Vagina (tissue), 2 donors: Measurements from ENCODE around the gene SPG21. TPM values are rescaled to one million over a fixed set of nuclear protein-coding genes. Genes with fewer than 3 reads are reported as not detected.
"Not testable (repeated sequence)": the region's sequence is repeated elsewhere in the genome, so short reads cannot be mapped to it uniquely, and the experiment has no call there.

Experiments
- DNase-seq, 2 donors: peaks; one replicate each; pipeline ENCODE4 v3.0.0-alpha.2; 2017; ENCODE audit errors: extremely low spot score in 2 of 2
- H3K27ac ChIP-seq: fragments of 200-600 bp; sonication (generic); one replicate; pipeline ENCODE4 v1.5.1; 2019
- H3K27me3 ChIP-seq: fragments of 200-600 bp; sonication (generic); one replicate; pipeline ENCODE4 v1.5.1; 2019
- H3K36me3 ChIP-seq, 2 donors: fragments of 200-600 bp; sonication (generic); one replicate each; pipeline ENCODE4 v1.5.1; 2017 to 2019
- H3K4me1 ChIP-seq: fragments of 200-600 bp; sonication (generic); one replicate; pipeline ENCODE4 v1.5.1; 2019
- H3K4me3 ChIP-seq, 2 donors: fragments of 200-600 bp; sonication (generic); 1 replicate in 1 of 2; 2 replicates in 1 of 2; pipeline ENCODE4 v1.5.1; 2016 to 2019
- H3K9me3 ChIP-seq: fragments of 200-600 bp; sonication (generic); one replicate; pipeline ENCODE4 v1.5.1; 2019
- POLR2A ChIP-seq, 2 donors: fragments of 450-650 bp; IDR thresholded peaks; one replicate each; pipeline ENCODE4 v1.6.1; 2017; ENCODE audit warnings: antibody characterized with exemption in 2 of 2, mild to moderate bottlenecking in 2 of 2, moderate library complexity in 2 of 2
- POLR2AphosphoS5 ChIP-seq, 2 donors: sonication (generic); formaldehyde crosslinking; IDR thresholded peaks; one replicate each; pipeline ENCODE4 v1.9.0; 2017; ENCODE audit warnings: antibody characterized with exemption in 2 of 2, mild to moderate bottlenecking in 2 of 2, low read depth in 1 of 2; ENCODE audit not compliant: insufficient read depth in 1 of 2
- intact Hi-C: fragments of 100-400 bp; cut with DNase I; formaldehyde crosslinking; loops from one replicate; pipeline ENCODE4 v1.15.1; 2023
- total RNA-seq: library from RNA; depleted of rRNA; stranded (reverse); fragments of >200 nt; gene quantifications from one replicate; pipeline ENCODE4 v1.2.3, GENCODE V29; 2016
- TF ChIP-seq, protein P1 (sequence below), 3 experiments: fragments of 450-650 bp in 2 of 3; fragments of 200-600 bp in 1 of 3; sonication (generic) in 1 of 3; IDR thresholded peaks; one replicate each; pipeline ENCODE4 v1.5.1; 2017 to 2019; ENCODE audit warnings: antibody characterized with exemption in 3 of 3, mild to moderate bottlenecking in 2 of 3, moderate library complexity in 2 of 3

The SPG21 gene
- total RNA-seq, 1 donor from 2014 or later: 62.6 TPM

DNA sequence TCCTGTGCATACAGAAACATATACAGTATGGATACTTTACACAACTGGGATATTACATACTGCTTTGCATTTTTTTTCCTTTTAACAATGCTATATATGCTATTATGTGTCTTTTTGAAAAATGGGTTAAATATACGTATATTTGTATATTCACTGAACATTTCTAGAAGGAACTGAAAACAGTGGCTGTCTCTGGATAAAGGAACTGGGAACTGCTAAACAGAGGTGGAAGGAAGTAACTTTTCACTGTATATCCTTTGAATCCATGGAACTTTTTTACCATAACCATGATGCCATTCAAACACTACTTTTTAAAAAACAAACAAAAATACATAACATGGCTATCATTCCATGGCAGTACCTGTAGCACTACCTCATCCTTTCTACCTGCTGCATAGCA, 37.9 kb upstream of the SPG21 start:
- intact Hi-C loops: no loop called here
- Histone ChIP-seq H3K4me3 (no peak overlapping the region), H3K4me1 (peaks cover 13% of the 10 kb centered on the region), H3K9me3 (no peaks in the 10 kb centered on the region), H3K36me3 (peaks cover 0 to 21% of the 10 kb centered on the region in 2 donors), H3K27ac (no peak overlapping the region), H3K27me3 (no peaks in the 10 kb centered on the region)
- DNase-seq: no peak
- TF ChIP-seq, protein P1, sequence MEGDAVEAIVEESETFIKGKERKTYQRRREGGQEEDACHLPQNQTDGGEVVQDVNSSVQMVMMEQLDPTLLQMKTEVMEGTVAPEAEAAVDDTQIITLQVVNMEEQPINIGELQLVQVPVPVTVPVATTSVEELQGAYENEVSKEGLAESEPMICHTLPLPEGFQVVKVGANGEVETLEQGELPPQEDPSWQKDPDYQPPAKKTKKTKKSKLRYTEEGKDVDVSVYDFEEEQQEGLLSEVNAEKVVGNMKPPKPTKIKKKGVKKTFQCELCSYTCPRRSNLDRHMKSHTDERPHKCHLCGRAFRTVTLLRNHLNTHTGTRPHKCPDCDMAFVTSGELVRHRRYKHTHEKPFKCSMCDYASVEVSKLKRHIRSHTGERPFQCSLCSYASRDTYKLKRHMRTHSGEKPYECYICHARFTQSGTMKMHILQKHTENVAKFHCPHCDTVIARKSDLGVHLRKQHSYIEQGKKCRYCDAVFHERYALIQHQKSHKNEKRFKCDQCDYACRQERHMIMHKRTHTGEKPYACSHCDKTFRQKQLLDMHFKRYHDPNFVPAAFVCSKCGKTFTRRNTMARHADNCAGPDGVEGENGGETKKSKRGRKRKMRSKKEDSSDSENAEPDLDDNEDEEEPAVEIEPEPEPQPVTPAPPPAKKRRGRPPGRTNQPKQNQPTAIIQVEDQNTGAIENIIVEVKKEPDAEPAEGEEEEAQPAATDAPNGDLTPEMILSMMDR (IDR thresholded peaks at IDR 0.05): no peak
- no peak for TF ChIP-seq POLR2AphosphoS5 (IDR thresholded peaks at IDR 0.05; ENCODE audit: insufficient read depth in 1 of 2, low read depth in 1 of 2)
- no peak for TF ChIP-seq POLR2A (IDR thresholded peaks at IDR 0.05)

DNA sequence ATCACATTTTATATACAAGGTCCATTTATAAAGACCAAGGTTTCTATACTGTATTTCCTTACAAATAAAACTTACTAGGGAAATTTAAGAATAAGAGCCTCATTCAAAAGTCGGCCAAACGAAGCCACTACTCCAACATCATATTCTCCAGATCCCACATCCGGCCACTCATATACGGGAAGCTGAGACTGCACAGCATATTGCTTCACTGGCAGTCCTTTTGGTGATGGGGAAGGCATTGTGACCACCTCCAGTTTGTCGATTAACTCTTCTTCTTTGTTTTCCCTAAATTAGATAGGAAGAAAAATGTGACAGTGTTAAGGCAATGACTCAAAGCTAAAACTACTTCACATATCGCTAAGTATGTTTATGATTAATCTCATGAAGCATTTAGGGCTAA, 37.0 kb upstream of the SPG21 start:
- H3K36me3 ChIP-seq: peaks cover 0 to 21% of the 10 kb centered on the region in 2 donors
- intact Hi-C loops: no loop called here

DNA sequence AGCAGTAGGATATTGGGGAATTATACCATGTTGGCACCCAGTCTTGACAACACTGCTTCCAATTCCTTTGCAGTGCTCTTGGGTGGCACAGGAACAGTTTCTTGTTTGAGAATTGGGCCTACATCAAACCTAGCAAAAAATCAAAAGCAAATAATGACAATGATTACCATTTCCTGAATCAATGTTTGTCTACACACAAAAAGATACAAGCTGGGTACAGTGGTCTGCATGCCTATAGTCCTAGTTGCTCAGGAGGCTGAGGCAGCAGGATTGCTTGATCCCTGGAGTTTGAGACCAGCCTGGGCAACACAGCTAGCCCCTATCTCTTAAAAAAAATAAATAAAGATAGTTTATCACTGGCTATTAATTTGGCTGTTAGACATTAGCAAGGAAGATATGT, 31.8 kb upstream of the SPG21 start:
- no peak overlapping the region for H3K27ac ChIP-seq
- intact Hi-C loops: no loop called here
- H3K27me3 ChIP-seq: no peaks in the 10 kb centered on the region
- no peak for DNase-seq
- no peaks in the 10 kb centered on the region for H3K9me3 ChIP-seq
- TF ChIP-seq, protein P1 (IDR thresholded peaks at IDR 0.05): no peak
- no peak for TF ChIP-seq POLR2A (IDR thresholded peaks at IDR 0.05)
- TF ChIP-seq POLR2AphosphoS5 (IDR thresholded peaks at IDR 0.05; ENCODE audit: insufficient read depth in 1 of 2, low read depth in 1 of 2): no peak
- no peaks in the 10 kb centered on the region for H3K4me1 ChIP-seq
- no peak overlapping the region for H3K4me3 ChIP-seq
- peaks cover 0 to 64% of the 10 kb centered on the region in 2 donors for H3K36me3 ChIP-seq

More for the DNA sequence above, 37.0 kb upstream of the SPG21 start:
- DNase-seq: no peak
- TF ChIP-seq, protein P1 (IDR thresholded peaks at IDR 0.05): no peak
- no peak for TF ChIP-seq POLR2A (IDR thresholded peaks at IDR 0.05)
- no peak for TF ChIP-seq POLR2AphosphoS5 (IDR thresholded peaks at IDR 0.05; ENCODE audit: insufficient read depth in 1 of 2, low read depth in 1 of 2)
- no peak overlapping the region for H3K27ac ChIP-seq
- H3K27me3 ChIP-seq: no peaks in the 10 kb centered on the region
- H3K9me3 ChIP-seq: no peaks in the 10 kb centered on the region
- H3K4me1 ChIP-seq: peaks cover 13% of the 10 kb centered on the region
- H3K4me3 ChIP-seq: no peak overlapping the region

DNA sequence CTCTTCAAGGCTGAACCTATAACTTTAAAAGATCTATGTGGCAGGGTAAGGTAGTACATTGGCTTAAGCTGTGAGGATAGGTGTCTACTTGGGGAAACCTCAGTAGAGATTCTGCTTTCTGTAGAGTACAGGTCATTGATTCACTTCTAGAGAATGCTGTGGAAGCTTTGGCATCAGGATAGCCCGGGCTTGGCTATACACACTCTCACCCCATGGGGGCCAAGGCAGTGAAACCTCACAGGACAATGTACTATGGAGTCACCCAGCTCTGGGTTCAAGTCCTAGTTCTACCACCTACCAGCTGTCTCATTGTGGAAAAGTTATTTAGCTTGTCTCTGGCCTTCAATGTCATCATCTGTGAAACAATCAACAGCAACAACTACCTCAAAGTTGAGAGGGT, 30.7 kb upstream of the SPG21 start:
- Histone ChIP-seq H3K27ac (no peak overlapping the region), H3K4me3 (no peak overlapping the region), H3K9me3 (no peaks in the 10 kb centered on the region), H3K4me1 (no peaks in the 10 kb centered on the region), H3K36me3 (peaks cover 0 to 66% of the 10 kb centered on the region in 2 donors), H3K27me3 (no peaks in the 10 kb centered on the region)
- no peak for DNase-seq
- TF ChIP-seq POLR2AphosphoS5 (IDR thresholded peaks at IDR 0.05; ENCODE audit: insufficient read depth in 1 of 2, low read depth in 1 of 2) (no peak), POLR2A (IDR thresholded peaks at IDR 0.05) (no peak)
- TF ChIP-seq, protein P1 (IDR thresholded peaks at IDR 0.05): no peak
- intact Hi-C loops: no loop called here

DNA sequence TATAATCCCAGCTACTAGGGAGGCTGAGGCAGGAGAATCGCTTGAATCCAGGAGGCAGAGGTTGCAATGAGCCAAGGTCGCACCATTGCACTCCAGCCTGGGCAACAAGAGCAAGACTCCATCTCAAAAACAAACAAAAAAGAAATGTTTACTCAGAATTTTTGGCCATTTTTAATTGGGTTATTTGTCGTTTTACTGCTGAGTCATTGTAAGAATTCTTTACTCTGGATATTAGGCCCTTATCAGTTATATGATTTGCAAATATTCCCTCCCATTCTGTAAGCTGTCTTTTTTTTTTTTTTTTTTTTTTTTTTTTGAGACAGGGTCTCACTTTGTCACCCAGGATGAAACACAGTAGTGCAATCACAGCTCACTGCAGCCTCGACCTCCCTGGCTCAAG, 21.5 kb upstream of the SPG21 start:
- H3K27ac ChIP-seq, H3K4me1 ChIP-seq, DNase-seq, H3K27me3 ChIP-seq, H3K4me3 ChIP-seq, intact Hi-C loops, H3K9me3 ChIP-seq: not testable (repeated sequence)
- H3K36me3 ChIP-seq: peaks cover 0 to 34% of the 10 kb centered on the region in 2 donors

DNA sequence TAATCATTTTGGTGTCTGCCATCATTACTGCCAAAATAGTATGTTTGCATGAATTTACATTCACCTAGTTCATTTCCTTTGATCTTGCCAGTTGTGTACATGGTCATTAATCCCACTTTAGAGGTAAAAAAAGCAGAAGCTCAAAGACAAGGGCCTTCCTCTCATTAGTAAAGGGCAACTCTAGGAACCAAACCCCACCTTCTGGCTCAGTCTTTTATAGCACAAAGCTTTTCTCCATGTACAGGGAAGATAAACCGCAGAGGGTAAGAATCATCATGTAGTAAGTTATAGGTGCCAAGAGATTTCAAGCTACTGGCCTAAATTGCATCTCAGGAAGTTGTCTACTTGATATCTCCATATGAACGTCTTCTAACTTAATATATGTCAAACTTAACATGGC, 19.3 kb upstream of the SPG21 start:
- DNase-seq: no peak
- peaks cover 0 to 14% of the 10 kb centered on the region in 2 donors for H3K36me3 ChIP-seq
- H3K27me3 ChIP-seq: no peaks in the 10 kb centered on the region
- H3K4me1 ChIP-seq: no peaks in the 10 kb centered on the region
- TF ChIP-seq POLR2A (IDR thresholded peaks at IDR 0.05) (no peak), POLR2AphosphoS5 (IDR thresholded peaks at IDR 0.05; ENCODE audit: insufficient read depth in 1 of 2, low read depth in 1 of 2) (no peak)
- TF ChIP-seq, protein P1 (IDR thresholded peaks at IDR 0.05): no peak
- no peaks in the 10 kb centered on the region for H3K9me3 ChIP-seq
- intact Hi-C loops: no loop called here
- no peak overlapping the region for H3K27ac ChIP-seq
- H3K4me3 ChIP-seq: no peak overlapping the region
